G401.6 (cell line): ENCODE results near the gene MARCHF10.

ENCODE experiments used
- FAIRE-seq: peaks from 2 replicates; lab custom pipeline; 2012; peaks lifted over from hg19 to GRCh38; lab: Jason Lieb, UNC

The MARCHF10 gene

DNA sequence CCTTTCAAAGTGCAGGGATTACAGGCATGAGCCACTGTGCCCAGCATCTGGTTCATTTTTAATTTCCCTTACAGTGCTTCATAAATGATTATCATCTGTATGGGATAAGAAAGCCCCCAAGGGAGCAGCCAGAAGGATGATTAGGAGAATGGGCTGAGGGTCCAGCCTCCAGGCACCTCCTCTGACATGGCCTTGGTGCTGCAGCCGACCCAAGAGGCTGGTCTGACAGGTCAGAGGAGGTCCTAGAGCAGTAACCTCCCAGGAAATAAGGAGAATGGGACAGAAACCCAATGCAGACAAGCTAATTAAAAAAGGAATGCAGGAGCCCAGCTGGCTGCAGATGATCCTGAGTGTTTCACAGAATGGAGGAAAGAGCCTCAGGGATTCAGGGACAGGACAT, 151.7 kb downstream of the MARCHF10 start:
- FAIRE-seq: no peak

DNA sequence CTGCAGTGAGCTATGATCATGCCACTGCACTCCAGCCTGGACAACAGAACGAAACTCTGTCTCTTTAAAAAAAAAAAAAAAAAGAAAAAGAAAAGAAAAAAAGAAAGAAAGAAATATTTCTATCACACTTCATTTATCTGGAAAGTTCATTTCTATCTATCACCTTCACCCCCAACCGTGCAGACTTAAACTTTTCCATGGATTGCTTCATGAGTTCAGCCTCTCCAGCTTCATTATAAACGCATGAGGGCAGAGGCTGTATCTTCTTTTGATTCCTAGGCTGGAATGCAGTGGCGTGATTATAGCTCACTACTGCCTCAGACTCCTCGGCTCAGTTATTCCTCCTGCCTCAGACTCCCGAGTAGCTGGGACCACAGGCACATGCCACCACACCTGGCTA, 152.5 kb downstream of the MARCHF10 start:
- FAIRE-seq: no peak

DNA sequence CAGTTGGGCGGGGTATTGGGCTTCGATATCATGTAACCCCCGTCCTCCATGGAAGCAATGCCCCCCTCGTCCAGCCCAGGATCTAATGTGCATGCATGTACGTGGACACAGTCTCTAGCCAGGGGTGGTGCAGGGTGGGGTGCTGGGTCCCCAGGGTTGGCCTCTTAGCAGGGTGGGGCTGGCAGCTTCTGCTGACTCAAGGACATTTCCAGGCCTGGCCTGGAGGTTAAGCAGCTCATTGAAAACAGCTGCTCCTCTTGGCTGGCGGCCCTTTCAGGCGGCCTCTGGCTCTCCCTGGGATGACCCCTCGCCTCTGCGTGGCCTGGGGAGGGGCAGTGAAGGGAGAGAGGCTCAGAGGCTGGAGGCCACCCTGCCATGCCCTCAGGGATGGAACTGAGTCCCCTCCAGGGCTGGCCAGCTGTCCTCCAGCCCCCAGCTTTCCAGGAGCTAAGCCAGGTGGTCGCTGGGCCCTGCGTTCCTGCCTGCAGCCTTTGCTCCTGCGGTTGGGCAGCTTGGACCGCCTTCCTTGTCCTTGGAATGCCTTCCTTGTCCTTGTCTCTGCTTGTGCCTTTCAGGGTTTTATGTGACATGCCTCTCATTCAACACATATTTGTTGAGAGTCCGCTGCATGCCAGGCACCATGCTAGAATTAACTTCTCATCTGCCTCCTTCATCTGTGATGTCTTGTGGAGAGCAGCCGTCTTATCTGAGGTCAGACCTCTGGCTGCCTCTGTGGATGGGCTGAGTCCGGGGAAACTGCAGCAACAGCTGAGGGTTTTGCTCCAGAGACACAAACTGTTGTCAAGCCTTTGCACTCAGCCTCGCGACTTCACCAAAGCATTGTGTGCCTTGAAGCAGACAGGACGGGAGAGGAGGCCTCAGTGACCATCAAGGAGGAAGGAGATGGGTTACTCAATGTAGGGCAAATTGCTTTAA, 154.0 kb downstream of the MARCHF10 start:
- no peak for FAIRE-seq

DNA sequence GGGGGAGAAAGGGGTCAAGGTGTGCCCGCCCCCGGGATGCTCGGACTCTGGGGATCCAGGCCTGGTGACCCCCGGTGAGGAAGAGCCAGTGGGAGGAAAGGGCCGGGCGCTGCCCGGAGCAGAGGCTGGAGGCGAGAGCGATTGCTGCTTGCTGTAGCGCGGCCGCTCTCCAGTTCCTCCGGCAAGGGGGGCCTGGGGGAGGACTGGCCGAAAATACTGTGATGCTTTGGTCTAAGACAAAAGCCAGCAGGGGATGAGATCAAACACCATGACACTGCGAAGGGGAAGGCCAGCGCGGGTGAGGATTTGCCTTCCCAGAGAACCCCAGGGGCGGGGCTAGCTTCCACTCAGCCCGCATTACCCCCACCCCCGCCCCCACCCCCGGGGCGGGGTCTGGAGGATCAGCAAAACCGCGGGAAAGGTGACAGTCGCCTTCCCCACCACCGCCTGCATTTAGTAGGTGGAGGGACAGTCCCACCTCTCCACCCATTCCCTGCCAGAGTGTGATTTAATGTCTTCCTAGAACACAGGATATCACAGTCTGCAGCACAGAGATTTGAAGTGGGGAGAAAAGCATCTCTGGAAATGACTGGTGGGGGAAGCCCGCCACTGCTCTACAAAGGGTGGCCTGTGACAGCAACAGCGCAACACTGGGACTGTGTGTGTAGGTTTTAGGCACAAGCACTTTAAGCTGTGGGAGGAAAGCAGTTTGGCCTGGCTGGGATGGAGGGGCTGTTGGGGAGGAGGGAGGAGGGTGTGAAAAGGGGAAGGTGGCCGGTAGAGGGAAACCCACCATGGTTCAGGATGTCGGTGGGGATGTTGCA, 154.9 kb downstream of the MARCHF10 start:
- no peak for FAIRE-seq

DNA sequence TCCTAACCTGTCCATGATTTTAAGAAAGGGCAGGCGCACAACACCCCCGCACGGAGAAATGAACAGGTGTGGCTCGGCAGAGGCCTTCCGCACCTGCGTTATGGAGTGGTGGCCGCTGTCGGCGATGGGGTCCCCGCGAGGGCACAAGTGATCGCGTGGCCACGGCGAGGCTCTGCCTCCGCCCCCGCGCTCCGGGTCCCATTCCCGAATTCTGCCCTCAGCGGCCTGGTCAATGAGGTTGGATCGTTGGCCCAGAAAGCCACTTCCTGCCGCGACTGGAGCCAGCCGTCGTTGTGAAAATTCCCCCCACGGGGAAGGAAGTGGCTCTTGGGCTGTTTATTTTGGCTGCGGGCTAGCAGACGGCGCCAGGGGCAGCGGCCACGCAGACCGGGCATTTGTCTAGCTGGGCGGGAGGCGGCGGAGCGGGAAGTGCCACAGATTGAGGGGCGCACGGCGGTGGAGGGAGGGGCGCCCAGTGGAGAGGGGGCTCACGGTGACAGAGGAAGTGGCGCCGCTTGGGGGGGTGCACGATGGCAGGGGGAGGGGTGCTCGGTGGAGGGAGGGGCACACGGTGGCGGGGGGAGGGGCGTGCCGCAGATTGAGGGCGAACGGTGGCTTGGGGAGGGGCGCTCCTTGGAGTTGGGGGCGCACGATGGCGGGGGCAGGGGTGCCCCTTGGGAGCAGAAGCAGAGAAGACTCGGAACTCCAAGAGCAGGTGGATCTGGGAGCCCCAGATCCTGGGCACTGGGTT, 155.7 kb downstream of the MARCHF10 start:
- FAIRE-seq: no peak
